CD8-positive, alpha-beta memory T cell (primary cell): ENCODE measurements around the gene POLR2E. TPM values are rescaled to one million over a fixed set of nuclear protein-coding genes. Genes with fewer than 3 reads are reported as not detected.

Experiments
- CTCF ChIA-PET: fragments of 350-600 bp; sonication (Branson Sonifier 250); formaldehyde crosslinking; loops from one replicate; lab custom pipeline; 2021; ENCODE audit warnings: antibody characterized with exemption; lab: Charles Lee
- POLR2A ChIA-PET: fragments of 350-600 bp; sonication (Branson Sonifier 250); formaldehyde crosslinking; loops from one replicate; lab custom pipeline; 2021; ENCODE audit warnings: antibody characterized with exemption; lab: Charles Lee
- DNase-seq, 5 donors: peaks; one replicate each; pipeline versions ENCODE4 v3.0.0 to v3.0.0-alpha.2; 2020 to 2022; ENCODE audit warnings: mixed read lengths in 1 of 5
- H3K27ac ChIP-seq: one replicate; pipeline ENCODE4 v1.7.0; 2013; ENCODE audit warnings: low read depth, mild to moderate bottlenecking, low read length, moderate library complexity
- H3K27me3 ChIP-seq: 2 replicates; pipeline ENCODE4 v1.7.0; 2013; ENCODE audit warnings: low read length, mild to moderate bottlenecking; ENCODE audit not compliant: insufficient read depth, poor library complexity, severe bottlenecking
- H3K36me3 ChIP-seq: 2 replicates; pipeline ENCODE4 v1.7.0; 2013; ENCODE audit warnings: mild to moderate bottlenecking, low read length, moderate library complexity; ENCODE audit not compliant: insufficient read depth
- H3K4me1 ChIP-seq: 2 replicates; pipeline ENCODE4 v1.7.0; 2013; ENCODE audit warnings: mild to moderate bottlenecking, low read length, moderate library complexity; ENCODE audit not compliant: insufficient read depth
- H3K4me3 ChIP-seq: 2 replicates; pipeline ENCODE4 v1.7.0; 2013; ENCODE audit warnings: mild to moderate bottlenecking, low read length
- H3K9me3 ChIP-seq: 2 replicates; pipeline ENCODE4 v1.7.0; 2013; ENCODE audit warnings: mild to moderate bottlenecking, low read length
- H3K27ac Mint-ChIP-seq, 8 donors: one replicate each; pipeline ENCODE4 v1.8.0; 2020 to 2021; ENCODE audit warnings: mixed read lengths in 8 of 8, mild to moderate bottlenecking in 6 of 8, inconsistent platforms in 3 of 8, moderate library complexity in 3 of 8
- H3K27me3 Mint-ChIP-seq, 2 donors: one replicate each; pipeline ENCODE4 v1.8.0; 2020 to 2021; ENCODE audit warnings: mixed read lengths in 2 of 2, mild to moderate bottlenecking in 1 of 2, moderate library complexity in 1 of 2
- H3K36me3 Mint-ChIP-seq, 3 donors: one replicate each; pipeline ENCODE4 v1.8.0; 2020 to 2021; ENCODE audit warnings: mixed read lengths in 3 of 3, inconsistent platforms in 1 of 3, mild to moderate bottlenecking in 1 of 3
- H3K4me1 Mint-ChIP-seq, 3 donors: one replicate each; pipeline ENCODE4 v1.8.0; 2020 to 2021; ENCODE audit warnings: mixed read lengths in 3 of 3, inconsistent platforms in 1 of 3, mild to moderate bottlenecking in 1 of 3
- H3K4me3 Mint-ChIP-seq, 7 donors: one replicate each; pipeline ENCODE4 v1.8.0; 2020 to 2021; ENCODE audit warnings: mixed read lengths in 7 of 7, mild to moderate bottlenecking in 6 of 7, moderate library complexity in 4 of 7, inconsistent platforms in 2 of 7
- H3K9me3 Mint-ChIP-seq, 5 donors: one replicate each; pipeline ENCODE4 v1.8.0; 2020 to 2022; ENCODE audit warnings: mixed read lengths in 5 of 5, mild to moderate bottlenecking in 3 of 5, moderate library complexity in 2 of 5, inconsistent platforms in 1 of 5
- polyA plus RNA-seq: library from polyadenylated mRNA; unstranded; fragments of 300-500 nt; fragmentation: Illumina TruSeq; gene quantifications from one replicate; pipeline ENCODE4 v1.2.3, GENCODE V29; 2021
- total RNA-seq, 2 experiments: library from RNA; stranded (reverse); gene quantifications; one replicate each; pipeline ENCODE4 v1.2.3, GENCODE V29; 2021

The POLR2E gene
- total and polyA plus RNA-seq, 3 experiments from 2014 or later, result 249 to 278 (median 270) TPM

- Mint-ChIP-seq H3K27ac (peak overlapping the region in 3 of 8 donors; percentile 60 to 88 (median 68)), H3K9me3 (no peaks in the 10 kb centered on the region), H3K36me3 (peaks cover under 1 to 19% (median 3%) of the 10 kb centered on the region in 3 donors), H3K4me1 (peaks cover 9 to 22% (median 10%) of the 10 kb centered on the region in 3 donors), H3K27me3 (peaks cover 0 to 2% of the 10 kb centered on the region in 2 donors), H3K4me3 (peak overlapping the region in 1 of 7 donors; percentile 69)
- CTCF ChIA-PET, result no interaction called here
- no peaks in the 10 kb centered on the region for H3K9me3 ChIP-seq
- H3K36me3 ChIP-seq, result no peaks in the 10 kb centered on the region
- H3K4me1 ChIP-seq, result peaks cover 19% of the 10 kb centered on the region
- no peak for DNase-seq
- H3K27me3 ChIP-seq, result no peaks in the 10 kb centered on the region
- no peak overlapping the region for H3K4me3 ChIP-seq
- POLR2A ChIA-PET, result no interaction called here
- H3K27ac ChIP-seq, result no peak overlapping the region
Observed at GRCh38 chr19:1136621-1137317, 41.6 kb upstream of the POLR2E start.

GRCh38 chr19:1136201-1136600 is 41.0 kb upstream of the POLR2E start:
- H3K27me3 ChIP-seq, result no peaks in the 10 kb centered on the region
- H3K9me3 ChIP-seq, result no peaks in the 10 kb centered on the region
- CTCF ChIA-PET, result no interaction called here
- H3K36me3 ChIP-seq, result no peaks in the 10 kb centered on the region
- H3K36me3 Mint-ChIP-seq, result peaks cover 0 to 19% (median 3%) of the 10 kb centered on the region in 3 donors
- POLR2A ChIA-PET, result no interaction called here
- peaks cover 9 to 25% (median 13%) of the 10 kb centered on the region in 3 donors for H3K4me1 Mint-ChIP-seq
- no peak overlapping the region for H3K4me3 ChIP-seq
- peaks cover 0 to 2% of the 10 kb centered on the region in 2 donors for H3K27me3 Mint-ChIP-seq
- H3K9me3 Mint-ChIP-seq, result no peaks in the 10 kb centered on the region
- no peak overlapping the region for H3K4me3 Mint-ChIP-seq
- no peak overlapping the region for H3K27ac ChIP-seq
- peaks cover 19% of the 10 kb centered on the region for H3K4me1 ChIP-seq
- DNase-seq, result no peak
- peak overlapping the region in 2 of 8 donors; percentile 60 to 68 for H3K27ac Mint-ChIP-seq

GRCh38 chr19:1135454-1135853 is 40.3 kb upstream of the POLR2E start:
- Histone ChIP-seq H3K27me3 (no peaks in the 10 kb centered on the region), H3K4me3 (no peak overlapping the region), H3K9me3 (no peaks in the 10 kb centered on the region), H3K27ac (no peak overlapping the region), H3K4me1 (peaks cover 25% of the 10 kb centered on the region), H3K36me3 (no peaks in the 10 kb centered on the region)
- peaks cover 14 to 32% (median 18%) of the 10 kb centered on the region in 3 donors for H3K4me1 Mint-ChIP-seq
- H3K9me3 Mint-ChIP-seq, result no peaks in the 10 kb centered on the region
- H3K27me3 Mint-ChIP-seq, result peaks cover 0 to 2% of the 10 kb centered on the region in 2 donors
- peak overlapping the region in 3 of 8 donors; percentile 37 to 52 (median 50) for H3K27ac Mint-ChIP-seq
- DNase-seq, result no peak
- ChIA-PET CTCF (no interaction called here), POLR2A (no interaction called here)
- H3K4me3 Mint-ChIP-seq, result no peak overlapping the region
- peaks cover 0 to 19% (median 1%) of the 10 kb centered on the region in 3 donors for H3K36me3 Mint-ChIP-seq

GRCh38 chr19:1134431-1134830 is 39.3 kb upstream of the POLR2E start:
- no peaks in the 10 kb centered on the region for H3K9me3 Mint-ChIP-seq
- Histone ChIP-seq H3K4me3 (no peak overlapping the region), H3K9me3 (no peaks in the 10 kb centered on the region), H3K36me3 (no peaks in the 10 kb centered on the region), H3K27ac (no peak overlapping the region), H3K4me1 (peaks cover 35% of the 10 kb centered on the region), H3K27me3 (no peaks in the 10 kb centered on the region)
- ChIA-PET CTCF (interaction anchor here (1.0 to 2.7 kb wide), 5 partner anchors 21 to 83 kb away, joined by 3 to 13 read pairs (median 3); no protein-coding TSS in a partner anchor), POLR2A (interaction anchor here (0.6 kb wide), 1 partner anchor 105 kb away, joined by 4 read pairs; no protein-coding TSS in a partner anchor)
- H3K27me3 Mint-ChIP-seq, result peaks cover 0 to 2% of the 10 kb centered on the region in 2 donors
- H3K4me1 Mint-ChIP-seq, result peaks cover 21 to 42% (median 22%) of the 10 kb centered on the region in 3 donors
- peaks cover 0 to 14% (median 0%) of the 10 kb centered on the region in 3 donors for H3K36me3 Mint-ChIP-seq
- no peak for DNase-seq
- peak overlapping the region in 5 of 8 donors; percentile 57 to 97 (median 89) for H3K27ac Mint-ChIP-seq
- H3K4me3 Mint-ChIP-seq, result peak overlapping the region in 2 of 7 donors; percentile 22 to 48

GRCh38 chr19:1133471-1133929 is 38.3 kb upstream of the POLR2E start:
- peaks cover 36% of the 10 kb centered on the region for H3K4me1 ChIP-seq
- H3K4me3 Mint-ChIP-seq, result peak overlapping the region; percentile 70 to 92 (median 86)
- H3K27ac ChIP-seq, result peak overlapping the region; percentile 87
- no peaks in the 10 kb centered on the region for H3K36me3 ChIP-seq
- CTCF ChIA-PET, result interaction anchor here (0.9 to 2.7 kb wide), 7 partner anchors 19 to 111 kb away, joined by 3 to 13 read pairs (median 3); no protein-coding TSS in a partner anchor
- H3K9me3 ChIP-seq, result no peaks in the 10 kb centered on the region
- H3K27ac Mint-ChIP-seq, result peak overlapping the region; percentile 83 to 99 (median 91)
- peak; percentile 61 to 93 (median 84) for DNase-seq
- POLR2A ChIA-PET, result interaction anchor here (0.5 to 0.7 kb wide), 3 partner anchors 13 to 96 kb away, joined by 3 to 10 read pairs (median 3); no protein-coding TSS in a partner anchor
- no peak overlapping the region for H3K4me3 ChIP-seq
- H3K27me3 Mint-ChIP-seq, result peaks cover 0 to 2% of the 10 kb centered on the region in 2 donors
- no peaks in the 10 kb centered on the region for H3K9me3 Mint-ChIP-seq
- H3K27me3 ChIP-seq, result no peaks in the 10 kb centered on the region
- H3K4me1 Mint-ChIP-seq, result peaks cover 21 to 47% (median 24%) of the 10 kb centered on the region in 3 donors
- H3K36me3 Mint-ChIP-seq, result peaks cover 0 to 6% (median 0%) of the 10 kb centered on the region in 3 donors

- H3K4me3 Mint-ChIP-seq, result peak overlapping the region; percentile 79 to 92 (median 86)
- peaks cover 0 to 6% (median 0%) of the 10 kb centered on the region in 3 donors for H3K36me3 Mint-ChIP-seq
- POLR2A ChIA-PET, result interaction anchor here (0.5 to 0.7 kb wide), 2 partner anchors 14 to 57 kb away, joined by 3 to 10 read pairs; no protein-coding TSS in a partner anchor
- peaks cover 36% of the 10 kb centered on the region for H3K4me1 ChIP-seq
- H3K9me3 ChIP-seq, result no peaks in the 10 kb centered on the region
- H3K27me3 Mint-ChIP-seq, result peaks cover 0 to 2% of the 10 kb centered on the region in 2 donors
- CTCF ChIA-PET, result interaction anchor here (1.5 to 2.7 kb wide), 2 partner anchors 19 kb away, joined by 3 to 13 read pairs; no protein-coding TSS in a partner anchor
- peak overlapping the region; percentile 87 for H3K27ac ChIP-seq
- H3K4me1 Mint-ChIP-seq, result peaks cover 21 to 50% (median 24%) of the 10 kb centered on the region in 3 donors
- peak overlapping the region; percentile 84 for H3K4me3 ChIP-seq
- no peaks in the 10 kb centered on the region for H3K36me3 ChIP-seq
- H3K9me3 Mint-ChIP-seq, result no peaks in the 10 kb centered on the region
- no peaks in the 10 kb centered on the region for H3K27me3 ChIP-seq
- peak; percentile 29 to 65 (median 36) for DNase-seq
- peak overlapping the region; percentile 85 to 99 (median 92) for H3K27ac Mint-ChIP-seq
Observed at GRCh38 chr19:1132552-1133383, 37.6 kb upstream of the POLR2E start.
